Nephron (organoid): ENCODE data around the gene ABCB7.

Source experiments
- H3K27ac Mint-ChIP-seq, 3 experiments: 2 replicates each; pipeline ENCODE4 v1.8.0; 2020; ENCODE audit warnings: mixed read lengths in 3 of 3, mild to moderate bottlenecking in 2 of 3, moderate library complexity in 1 of 3
- H3K27me3 Mint-ChIP-seq: 2 replicates; pipeline ENCODE4 v1.8.0; 2021; ENCODE audit warnings: low read depth, mild to moderate bottlenecking, moderate library complexity, mixed read lengths
- H3K36me3 Mint-ChIP-seq: 2 replicates; pipeline ENCODE4 v1.8.0; 2020; ENCODE audit warnings: low read depth, mixed read lengths
- H3K4me1 Mint-ChIP-seq: 2 replicates; pipeline ENCODE4 v1.8.0; 2020; ENCODE audit warnings: mixed read lengths
- H3K4me3 Mint-ChIP-seq, 3 experiments: 2 replicates each; pipeline ENCODE4 v1.8.0; 2020; ENCODE audit warnings: mild to moderate bottlenecking in 3 of 3, mixed read lengths in 3 of 3, moderate library complexity in 2 of 3
- H3K9me3 Mint-ChIP-seq: 2 replicates; pipeline ENCODE4 v1.8.0; 2020; ENCODE audit warnings: mixed read lengths
- CTCF ChIP-seq, 3 experiments: fragments of 200-600 bp; sonication (generic); IDR thresholded peaks; one replicate each; pipeline ENCODE4 v1.5.0; 2021; ENCODE audit warnings: antibody characterized with exemption in 3 of 3; ENCODE audit not compliant: unreplicated experiment in 3 of 3

The ABCB7 gene

DNA sequence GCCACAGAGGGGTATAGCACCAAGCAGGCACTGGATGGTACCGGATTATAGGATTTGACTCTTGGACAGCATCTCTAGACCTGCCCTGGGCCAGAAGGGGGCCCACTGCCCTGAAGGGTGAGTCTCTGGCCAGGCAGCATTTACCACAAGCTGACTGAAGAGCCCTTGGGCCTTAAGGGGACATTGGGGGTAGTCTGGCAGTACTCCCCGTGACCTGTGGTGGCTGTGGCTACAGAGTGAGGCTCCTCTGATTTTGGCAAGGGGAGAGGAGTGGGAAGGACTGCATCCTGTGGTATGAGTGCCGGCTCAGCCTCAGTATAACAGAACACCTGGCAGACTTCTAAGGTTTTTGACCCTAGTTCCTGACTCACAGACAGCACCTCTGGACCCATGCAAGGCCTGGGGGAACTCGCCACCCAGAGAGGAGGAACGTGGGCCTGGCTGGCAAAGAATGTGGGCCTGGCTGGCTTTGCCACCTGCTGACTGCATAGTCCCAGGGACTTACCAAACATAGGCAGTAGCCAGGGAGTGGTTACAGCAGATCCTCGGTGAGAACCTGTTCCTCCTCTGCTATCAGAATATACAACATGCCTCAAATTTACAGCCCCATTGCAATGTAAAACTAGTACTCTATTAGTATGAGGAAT is 48.1 kb downstream of the ABCB7 start:
- Mint-ChIP-seq H3K36me3 (peaks cover 27% of the 10 kb centered on the region), H3K27ac (no peak overlapping the region), H3K9me3 (peaks cover 18% of the 10 kb centered on the region), H3K4me3 (no peak overlapping the region), H3K27me3 (no peaks in the 10 kb centered on the region), H3K4me1 (no peaks in the 10 kb centered on the region)
- TF ChIP-seq CTCF (IDR thresholded peaks at IDR 0.05; ENCODE audit: unreplicated experiment in 3 of 3) = no peak

DNA sequence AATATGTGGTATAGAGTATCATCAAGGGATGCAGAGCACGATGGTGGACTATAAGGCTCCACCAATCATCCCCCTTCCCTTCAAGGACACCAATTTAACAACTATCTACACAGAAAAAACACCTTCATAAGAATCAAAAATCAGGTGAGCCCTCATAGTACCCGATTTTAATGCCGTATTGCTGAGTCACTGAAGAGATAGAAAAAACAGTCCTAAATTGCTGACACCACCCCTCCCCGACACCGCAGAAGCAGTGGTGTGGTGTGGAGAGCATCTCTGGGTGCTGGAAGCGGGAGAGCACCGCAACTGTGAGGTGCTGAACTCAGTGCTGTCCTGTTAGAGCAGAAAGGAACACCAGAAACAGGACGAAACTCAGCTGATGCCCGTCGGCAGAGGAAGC is 49.3 kb downstream of the ABCB7 start:
- Mint-ChIP-seq H3K27me3 (no peaks in the 10 kb centered on the region), H3K9me3 (peaks cover 21% of the 10 kb centered on the region), H3K27ac (no peak overlapping the region), H3K4me1 (no peaks in the 10 kb centered on the region), H3K36me3 (peaks cover 28% of the 10 kb centered on the region), H3K4me3 (no peak overlapping the region)
- TF ChIP-seq CTCF (IDR thresholded peaks at IDR 0.05; ENCODE audit: unreplicated experiment in 3 of 3) = no peak

- no peaks in the 10 kb centered on the region for H3K27me3 Mint-ChIP-seq
- TF ChIP-seq CTCF (IDR thresholded peaks at IDR 0.05; ENCODE audit: unreplicated experiment in 3 of 3) = no peak
- no peak overlapping the region for H3K27ac Mint-ChIP-seq
- no peaks in the 10 kb centered on the region for H3K36me3 Mint-ChIP-seq
- H3K9me3 Mint-ChIP-seq = no peaks in the 10 kb centered on the region
- no peaks in the 10 kb centered on the region for H3K4me1 Mint-ChIP-seq
- no peak overlapping the region for H3K4me3 Mint-ChIP-seq
Observed at GRCh38 chrX:75096331-75096730, 59.8 kb downstream of the ABCB7 start.

DNA sequence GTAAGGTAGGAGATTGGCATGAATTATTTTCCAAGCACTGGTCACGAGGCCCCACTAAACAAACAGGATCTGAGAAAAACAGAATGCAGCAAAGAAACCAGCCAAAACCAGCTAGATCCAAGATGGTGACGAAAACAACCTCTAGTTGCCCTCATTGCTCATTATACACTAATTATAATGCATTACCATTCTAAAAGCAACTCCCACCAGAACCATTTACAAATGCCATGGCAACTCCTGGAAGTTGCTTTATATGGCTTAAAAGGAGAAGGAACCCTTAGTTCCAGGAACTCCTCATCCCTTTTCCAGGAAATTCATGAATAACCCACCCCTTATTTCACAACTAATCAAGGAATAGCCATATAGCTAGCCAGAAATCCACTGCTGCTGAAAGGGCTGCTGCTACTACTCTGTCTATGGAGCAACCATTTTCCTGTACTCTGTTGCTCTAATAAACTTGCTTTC is 69.3 kb downstream of the ABCB7 start:
- no peak overlapping the region for H3K27ac Mint-ChIP-seq
- peaks cover 24% of the 10 kb centered on the region for H3K9me3 Mint-ChIP-seq
- H3K4me3 Mint-ChIP-seq = no peak overlapping the region
- H3K27me3 Mint-ChIP-seq = no peaks in the 10 kb centered on the region
- no peak for TF ChIP-seq CTCF (IDR thresholded peaks at IDR 0.05; ENCODE audit: unreplicated experiment in 3 of 3)
- no peaks in the 10 kb centered on the region for H3K4me1 Mint-ChIP-seq
- peaks cover 13% of the 10 kb centered on the region for H3K36me3 Mint-ChIP-seq

DNA sequence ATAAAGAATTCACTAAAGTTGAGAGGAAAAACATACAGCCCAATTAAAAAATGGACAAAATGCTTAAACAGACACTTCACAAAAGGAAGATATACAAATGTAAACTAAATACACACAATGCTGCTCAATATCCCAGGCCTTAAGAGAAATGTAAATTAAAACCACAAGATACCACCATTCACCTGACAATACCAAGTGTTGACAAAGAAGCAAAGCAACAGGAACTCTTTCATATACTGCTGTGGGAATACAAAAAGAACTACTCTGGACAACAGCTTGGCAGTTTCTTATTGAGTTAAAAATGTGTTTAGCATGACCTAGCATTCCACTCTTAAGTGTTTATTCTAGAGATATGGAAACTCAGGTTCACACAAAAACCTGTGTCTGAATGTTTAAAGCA is 71.3 kb downstream of the ABCB7 start:
- Mint-ChIP-seq H3K27ac (no peak overlapping the region), H3K4me3 (no peak overlapping the region), H3K9me3 (peaks cover 24% of the 10 kb centered on the region), H3K27me3 (no peaks in the 10 kb centered on the region), H3K36me3 (peaks cover 13% of the 10 kb centered on the region), H3K4me1 (no peaks in the 10 kb centered on the region)
- no peak for TF ChIP-seq CTCF (IDR thresholded peaks at IDR 0.05; ENCODE audit: unreplicated experiment in 3 of 3)

GRCh38 chrX:75076429-75076828 is 79.7 kb downstream of the ABCB7 start:
- no peak overlapping the region for H3K4me3 Mint-ChIP-seq
- no peaks in the 10 kb centered on the region for H3K9me3 Mint-ChIP-seq
- H3K27ac Mint-ChIP-seq = no peak overlapping the region
- H3K27me3 Mint-ChIP-seq = no peaks in the 10 kb centered on the region
- TF ChIP-seq CTCF (IDR thresholded peaks at IDR 0.05; ENCODE audit: unreplicated experiment in 3 of 3) = no peak
- H3K4me1 Mint-ChIP-seq = no peaks in the 10 kb centered on the region
- peaks cover 4% of the 10 kb centered on the region for H3K36me3 Mint-ChIP-seq
